GM12878 (cell line): ENCODE results near the gene MORN4.

Experiments used
- CHD1 ChIP-seq: IDR thresholded peaks from 2 replicates; pipeline ENCODE4 v1.6.1; 2012; ENCODE audit warnings: low read depth, low read length, improper control_type of control experiment
- SMAD1 ChIP-seq: fragments of 450-650 bp; IDR thresholded peaks from 2 replicates; pipeline ENCODE4 v1.6.1; 2018; ENCODE audit warnings: mild to moderate bottlenecking, low read depth; ENCODE audit not compliant: partially characterized antibody
- TCF12 ChIP-seq: IDR thresholded peaks from 2 replicates; pipeline ENCODE4 v1.6.1; 2011; ENCODE audit warnings: low read depth, mild to moderate bottlenecking, low read length
- USF2 ChIP-seq: IDR thresholded peaks from 2 replicates; pipeline ENCODE4 v1.6.1; 2011; ENCODE audit warnings: low read depth, low read length, improper control_type of control experiment, borderline replicate concordance
- TF ChIP-seq, protein P1 (sequence below), 3 experiments: IDR thresholded peaks in 2 of 3; conservative IDR thresholded peaks in 1 of 3; 2 replicates each; pipeline ENCODE4 v1.5.1; 2011; ENCODE audit warnings: low read depth in 3 of 3, low read length in 3 of 3, mild to moderate bottlenecking in 3 of 3, control low read depth in 2 of 3, moderate library complexity in 2 of 3, inconsistent platforms in 1 of 3, mixed read lengths in 1 of 3; ENCODE audit not compliant: control insufficient read depth in 2 of 3, insufficient read depth in 1 of 3; ENCODE audit errors: extremely low read depth in 1 of 3

DNA sequence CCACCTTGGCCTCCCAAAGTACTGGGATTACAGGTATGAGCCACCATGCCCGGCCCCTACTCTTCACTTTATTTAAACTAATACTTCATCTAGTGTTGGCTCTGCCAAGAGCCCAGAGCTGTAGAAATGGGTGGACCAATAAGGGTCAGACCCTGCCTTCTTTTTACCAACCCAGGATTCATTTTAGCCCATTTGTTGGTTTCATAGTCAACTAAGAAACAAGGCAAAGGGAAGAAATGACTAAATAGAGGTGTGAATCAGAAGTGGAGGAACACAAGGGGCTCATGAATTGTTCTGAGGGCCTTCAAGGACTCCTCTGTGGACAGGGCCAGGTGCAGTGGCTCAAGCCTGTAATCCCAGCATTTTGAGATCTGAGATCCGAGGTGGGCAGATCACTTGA lies 59.6 kb downstream of the MORN4 start:
- TF ChIP-seq CHD1 (no peak), USF2 (no peak), SMAD1 (no peak), TCF12 (no peak)
- TF ChIP-seq, protein P1, sequence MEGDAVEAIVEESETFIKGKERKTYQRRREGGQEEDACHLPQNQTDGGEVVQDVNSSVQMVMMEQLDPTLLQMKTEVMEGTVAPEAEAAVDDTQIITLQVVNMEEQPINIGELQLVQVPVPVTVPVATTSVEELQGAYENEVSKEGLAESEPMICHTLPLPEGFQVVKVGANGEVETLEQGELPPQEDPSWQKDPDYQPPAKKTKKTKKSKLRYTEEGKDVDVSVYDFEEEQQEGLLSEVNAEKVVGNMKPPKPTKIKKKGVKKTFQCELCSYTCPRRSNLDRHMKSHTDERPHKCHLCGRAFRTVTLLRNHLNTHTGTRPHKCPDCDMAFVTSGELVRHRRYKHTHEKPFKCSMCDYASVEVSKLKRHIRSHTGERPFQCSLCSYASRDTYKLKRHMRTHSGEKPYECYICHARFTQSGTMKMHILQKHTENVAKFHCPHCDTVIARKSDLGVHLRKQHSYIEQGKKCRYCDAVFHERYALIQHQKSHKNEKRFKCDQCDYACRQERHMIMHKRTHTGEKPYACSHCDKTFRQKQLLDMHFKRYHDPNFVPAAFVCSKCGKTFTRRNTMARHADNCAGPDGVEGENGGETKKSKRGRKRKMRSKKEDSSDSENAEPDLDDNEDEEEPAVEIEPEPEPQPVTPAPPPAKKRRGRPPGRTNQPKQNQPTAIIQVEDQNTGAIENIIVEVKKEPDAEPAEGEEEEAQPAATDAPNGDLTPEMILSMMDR (IDR thresholded peaks at IDR 0.05 in 2 of 3, conservative IDR thresholded peaks at IDR 0.05 in 1 of 3; ENCODE audit: control insufficient read depth in 2 of 3, extremely low read depth in 1 of 3, insufficient read depth in 1 of 3, low read depth in 3 of 3, low read length in 3 of 3): no peak
